A549 (cell line): ENCODE results near the gene KCNIP4.

Experiments
- BHLHE40 ChIP-seq: IDR thresholded peaks from 2 replicates; pipeline ENCODE4 v1.6.1; 2012; ENCODE audit warnings: low read depth, low read length, inconsistent platforms
- HDAC2 ChIP-seq: fragments of 200-600 bp; sonication (generic); IDR thresholded peaks from 2 replicates; pipeline ENCODE4 v1.6.1; 2016
- NFE2L2 ChIP-seq: fragments of 150-350 bp; conservative IDR thresholded peaks from 2 replicates; pipeline ENCODE4 v1.6.1; 2014; ENCODE audit warnings: low read length
- NR3C1 ChIP-seq: fragments of >200 bp; sonication (Bioruptor Twin); formaldehyde crosslinking; IDR thresholded peaks from 3 replicates; pipeline ENCODE4 v1.6.1; 2017
- RCOR1 ChIP-seq: fragments of 150-350 bp; IDR thresholded peaks from 2 replicates; pipeline ENCODE4 v1.6.1; 2014; ENCODE audit warnings: antibody characterized with exemption, low read length, low read depth
- TF ChIP-seq, protein P1 (sequence below): fragments of >200 bp; sonication (Bioruptor Twin); formaldehyde crosslinking; IDR thresholded peaks from 3 replicates; pipeline ENCODE4 v1.5.1; 2016
- TF ChIP-seq, protein P2 (sequence below): fragments of 150-350 bp; IDR thresholded peaks from 2 replicates; pipeline ENCODE4 v1.6.1; 2014; ENCODE audit warnings: low read depth, mild to moderate bottlenecking, low read length

DNA sequence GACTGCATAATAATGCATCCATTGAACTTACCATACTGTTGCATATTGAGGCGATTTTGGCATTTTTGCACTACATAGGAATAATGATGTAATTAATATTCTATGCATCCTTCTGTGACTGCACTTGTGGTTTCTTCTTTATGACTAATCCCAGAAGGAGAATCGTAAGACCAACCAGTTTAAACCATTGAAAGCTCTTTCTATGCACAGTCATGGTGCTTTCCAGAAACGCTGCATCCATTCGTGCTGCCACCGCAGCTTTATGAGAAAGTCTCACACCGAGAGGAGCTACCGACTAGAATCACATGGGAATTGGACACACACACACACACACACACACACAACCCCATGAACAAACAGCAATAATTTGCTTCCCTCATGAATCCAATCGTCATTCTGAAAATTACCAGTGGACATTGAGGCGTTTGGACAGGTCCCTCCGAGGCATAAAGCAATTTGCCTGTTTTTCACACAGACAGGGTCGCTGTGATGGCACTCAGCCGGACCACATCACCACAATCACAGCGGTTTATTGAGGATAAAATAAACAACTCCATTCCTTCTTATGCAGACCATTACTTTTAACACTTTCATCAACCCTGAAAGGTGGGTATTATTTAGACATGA is 1184.1 kb downstream of the KCNIP4 start:
- TF ChIP-seq, protein P1, sequence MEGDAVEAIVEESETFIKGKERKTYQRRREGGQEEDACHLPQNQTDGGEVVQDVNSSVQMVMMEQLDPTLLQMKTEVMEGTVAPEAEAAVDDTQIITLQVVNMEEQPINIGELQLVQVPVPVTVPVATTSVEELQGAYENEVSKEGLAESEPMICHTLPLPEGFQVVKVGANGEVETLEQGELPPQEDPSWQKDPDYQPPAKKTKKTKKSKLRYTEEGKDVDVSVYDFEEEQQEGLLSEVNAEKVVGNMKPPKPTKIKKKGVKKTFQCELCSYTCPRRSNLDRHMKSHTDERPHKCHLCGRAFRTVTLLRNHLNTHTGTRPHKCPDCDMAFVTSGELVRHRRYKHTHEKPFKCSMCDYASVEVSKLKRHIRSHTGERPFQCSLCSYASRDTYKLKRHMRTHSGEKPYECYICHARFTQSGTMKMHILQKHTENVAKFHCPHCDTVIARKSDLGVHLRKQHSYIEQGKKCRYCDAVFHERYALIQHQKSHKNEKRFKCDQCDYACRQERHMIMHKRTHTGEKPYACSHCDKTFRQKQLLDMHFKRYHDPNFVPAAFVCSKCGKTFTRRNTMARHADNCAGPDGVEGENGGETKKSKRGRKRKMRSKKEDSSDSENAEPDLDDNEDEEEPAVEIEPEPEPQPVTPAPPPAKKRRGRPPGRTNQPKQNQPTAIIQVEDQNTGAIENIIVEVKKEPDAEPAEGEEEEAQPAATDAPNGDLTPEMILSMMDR = no peak
- TF ChIP-seq, protein P2, sequence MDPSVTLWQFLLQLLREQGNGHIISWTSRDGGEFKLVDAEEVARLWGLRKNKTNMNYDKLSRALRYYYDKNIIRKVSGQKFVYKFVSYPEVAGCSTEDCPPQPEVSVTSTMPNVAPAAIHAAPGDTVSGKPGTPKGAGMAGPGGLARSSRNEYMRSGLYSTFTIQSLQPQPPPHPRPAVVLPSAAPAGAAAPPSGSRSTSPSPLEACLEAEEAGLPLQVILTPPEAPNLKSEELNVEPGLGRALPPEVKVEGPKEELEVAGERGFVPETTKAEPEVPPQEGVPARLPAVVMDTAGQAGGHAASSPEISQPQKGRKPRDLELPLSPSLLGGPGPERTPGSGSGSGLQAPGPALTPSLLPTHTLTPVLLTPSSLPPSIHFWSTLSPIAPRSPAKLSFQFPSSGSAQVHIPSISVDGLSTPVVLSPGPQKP = no peak
- TF ChIP-seq BHLHE40 = no peak
- TF ChIP-seq HDAC2 = no peak
- no peak for TF ChIP-seq NR3C1
- TF ChIP-seq NFE2L2 = no peak
- no peak for TF ChIP-seq RCOR1
